Measurements from ENCODE around the gene RLN3. TPM values are rescaled to one million over a fixed set of nuclear protein-coding genes. Genes with fewer than 3 reads are reported as not detected.

The RLN3 gene
- total and polyA plus RNA-seq, 2 of the 8 experiments (the other 6 are each of a cell fraction or from before 2014, with no cell fraction given) = not detected

- H2BK15ac ChIP-seq (ENCODE audit: low read length) = no peak overlapping the region
- no peak overlapping the region for H3K14ac ChIP-seq (ENCODE audit: insufficient read length)
- H2BK12ac ChIP-seq (ENCODE audit: low read depth, low read length) = no peak overlapping the region
- H3K23ac ChIP-seq (ENCODE audit: insufficient read length) = no peak overlapping the region
- no peak overlapping the region for H2AK5ac ChIP-seq (ENCODE audit: low read depth, low read length)
- H2BK120ac ChIP-seq (replicated peaks; ENCODE audit: low read depth, low read length) = no peak overlapping the region
- H4K20me1 ChIP-seq (replicated peaks in 1 of 2; ENCODE audit: control insufficient read depth in 1 of 2, insufficient read depth in 2 of 2, low read length in 2 of 2) = no peaks in the 10 kb centered on the region
- no peaks in the 10 kb centered on the region for H3K79me1 ChIP-seq (ENCODE audit: low read depth, low read length)
- ChIA-PET POLR2A (ENCODE audit: partially characterized antibody) (interaction anchor here (0.9 kb wide), 1 partner anchor 16 kb away, joined by 3 read pairs; no protein-coding TSS in a partner anchor), CTCF (ENCODE audit: partially characterized antibody) (interaction anchor here (0.7 to 4.8 kb wide), 6 partner anchors 8 to 35 kb away, joined by 3 to 39 read pairs (median 4); no protein-coding TSS in a partner anchor)
- H3K4me2 ChIP-seq (ENCODE audit: insufficient read depth in 1 of 2, low read depth in 2 of 2, low read length in 2 of 2) = no peak overlapping the region
- no peaks in the 10 kb centered on the region for H3K9me3 ChIP-seq (ENCODE audit: insufficient read depth in 2 of 2, low read depth in 1 of 2, low read length in 1 of 2)
- no peak overlapping the region for H3K18ac ChIP-seq (ENCODE audit: extremely low read depth, low read length)
- no peak overlapping the region for H2BK5ac ChIP-seq (ENCODE audit: low read depth, low read length)
- 100% methylated on average over 2 of the region's 2 CpGs; no CpG with 5 or more reads in 1 of the 2 experiments for WGBS, 2 experiments (ENCODE audit: extremely low coverage in 1 of 2, insufficient coverage in 1 of 2, insufficient read length in 1 of 2, insufficient replicate concordance in 2 of 2, low coverage in 1 of 2, low lambda C conversion rate in 2 of 2, missing lambda C conversion rate in 1 of 2)
- H3K23me2 ChIP-seq (ENCODE audit: low read depth, low read length) = peaks cover 8% of the 10 kb centered on the region; the same call in 1 of the 2 replicates
- DNase-seq (ENCODE audit: low read depth in 1 of 2, low spot score in 2 of 2) (no peak), FAIRE-seq (no peak)
- no peak overlapping the region for H3K9ac ChIP-seq (replicated peaks in 1 of 4; ENCODE audit: extremely low read depth in 1 of 4, low read depth in 3 of 4, low read length in 3 of 4)
- no peak overlapping the region for H4K8ac ChIP-seq (ENCODE audit: extremely low read depth, insufficient read depth, low read length)
- no peaks in the 10 kb centered on the region for H3K36me3 ChIP-seq (ENCODE audit: control insufficient read depth in 2 of 4, insufficient read depth in 4 of 4, low read length in 3 of 4)
- no peak overlapping the region for H3K4ac ChIP-seq (replicated peaks; ENCODE audit: insufficient read length, low read depth, low read length)
- peaks cover 0 to 7% (median 3%) of the 10 kb centered on the region in 4 experiments; a peak in 6 of 7 replicates for H3K4me1 ChIP-seq (replicated peaks in 1 of 4; ENCODE audit: control insufficient read depth in 3 of 4, insufficient read depth in 4 of 4, low read length in 3 of 4)
- H4K5ac ChIP-seq (ENCODE audit: insufficient read length, low read depth, low read length) = no peak overlapping the region
- peaks cover 0 to 12% (median 9%) of the 10 kb centered on the region in 4 experiments; a peak in 5 of 7 replicates for H3K27me3 ChIP-seq (replicated peaks in 1 of 4; ENCODE audit: control insufficient read depth in 3 of 4, extremely low read depth in 1 of 4, insufficient read depth in 3 of 4, low read length in 3 of 4)
- no peak overlapping the region for H3K56ac ChIP-seq (replicated peaks; ENCODE audit: insufficient read length, low read depth, low read length)
- H4K91ac ChIP-seq (replicated peaks; ENCODE audit: insufficient read length, low read length) = no peak overlapping the region
- no peak overlapping the region for H3K27ac ChIP-seq (ENCODE audit: low read depth, low read length)
- H2AFZ ChIP-seq (ENCODE audit: low read length) = no peak overlapping the region
- H2BK20ac ChIP-seq (ENCODE audit: low read length) = no peak overlapping the region
- no peak overlapping the region for H3K4me3 ChIP-seq (ENCODE audit: extremely low read depth in 1 of 4, insufficient read depth in 2 of 4, low read depth in 3 of 4, low read length in 4 of 4)
- no peaks in the 10 kb centered on the region for H3K79me2 ChIP-seq (ENCODE audit: control insufficient read depth in 1 of 2, insufficient read depth in 2 of 2, low read length in 2 of 2)
- peak; percentile 77 for TF ChIP-seq KDM1A (IDR thresholded peaks at IDR 0.05; ENCODE audit: borderline replicate concordance, low read length)
- TF ChIP-seq RBBP5 (IDR thresholded peaks at IDR 0.05; ENCODE audit: borderline replicate concordance, low read depth, low read length) = no peak
- TF ChIP-seq CTBP2 (IDR thresholded peaks at IDR 0.05; ENCODE audit: borderline replicate concordance, insufficient read depth, insufficient read length, low read length) = no peak
- TF ChIP-seq SUZ12 (IDR thresholded peaks at IDR 0.05; ENCODE audit: low read length) = no peak
- no peak for TF ChIP-seq RXRA (IDR thresholded peaks at IDR 0.05; ENCODE audit: insufficient read depth, low read depth, low read length)
- TF ChIP-seq TAF7 (optimal IDR thresholded peaks at IDR 0.05; ENCODE audit: borderline replicate concordance, low read depth, low read length) = no peak
- no peak for TF ChIP-seq SAP30 (IDR thresholded peaks at IDR 0.05; ENCODE audit: insufficient read depth, insufficient replicate concordance, low read length)
- no peak for TF ChIP-seq SIN3A (conservative IDR thresholded peaks at IDR 0.05 in 1 of 2, IDR thresholded peaks at IDR 0.05 in 1 of 2; ENCODE audit: low read depth in 1 of 2, low read length in 2 of 2)
- TF ChIP-seq CBX8 (IDR thresholded peaks at IDR 0.05; ENCODE audit: borderline replicate concordance, low read depth, low read length) = no peak
- no peak for TF ChIP-seq CHD2 (IDR thresholded peaks at IDR 0.05; ENCODE audit: low read length)
- TF ChIP-seq SP4 (IDR thresholded peaks at IDR 0.05; ENCODE audit: low read length) = no peak
Measured at GRCh38 chr19:14033946-14034345, 6.0 kb downstream of the RLN3 start.
